ENCODE results near the gene CCDC68.
"Not testable (repeated sequence)": the region's sequence is repeated elsewhere in the genome, so short reads cannot be mapped to it uniquely, and the experiment has no call there.

CCDC68 gene, protein sequence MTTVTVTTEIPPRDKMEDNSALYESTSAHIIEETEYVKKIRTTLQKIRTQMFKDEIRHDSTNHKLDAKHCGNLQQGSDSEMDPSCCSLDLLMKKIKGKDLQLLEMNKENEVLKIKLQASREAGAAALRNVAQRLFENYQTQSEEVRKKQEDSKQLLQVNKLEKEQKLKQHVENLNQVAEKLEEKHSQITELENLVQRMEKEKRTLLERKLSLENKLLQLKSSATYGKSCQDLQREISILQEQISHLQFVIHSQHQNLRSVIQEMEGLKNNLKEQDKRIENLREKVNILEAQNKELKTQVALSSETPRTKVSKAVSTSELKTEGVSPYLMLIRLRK

DNA sequence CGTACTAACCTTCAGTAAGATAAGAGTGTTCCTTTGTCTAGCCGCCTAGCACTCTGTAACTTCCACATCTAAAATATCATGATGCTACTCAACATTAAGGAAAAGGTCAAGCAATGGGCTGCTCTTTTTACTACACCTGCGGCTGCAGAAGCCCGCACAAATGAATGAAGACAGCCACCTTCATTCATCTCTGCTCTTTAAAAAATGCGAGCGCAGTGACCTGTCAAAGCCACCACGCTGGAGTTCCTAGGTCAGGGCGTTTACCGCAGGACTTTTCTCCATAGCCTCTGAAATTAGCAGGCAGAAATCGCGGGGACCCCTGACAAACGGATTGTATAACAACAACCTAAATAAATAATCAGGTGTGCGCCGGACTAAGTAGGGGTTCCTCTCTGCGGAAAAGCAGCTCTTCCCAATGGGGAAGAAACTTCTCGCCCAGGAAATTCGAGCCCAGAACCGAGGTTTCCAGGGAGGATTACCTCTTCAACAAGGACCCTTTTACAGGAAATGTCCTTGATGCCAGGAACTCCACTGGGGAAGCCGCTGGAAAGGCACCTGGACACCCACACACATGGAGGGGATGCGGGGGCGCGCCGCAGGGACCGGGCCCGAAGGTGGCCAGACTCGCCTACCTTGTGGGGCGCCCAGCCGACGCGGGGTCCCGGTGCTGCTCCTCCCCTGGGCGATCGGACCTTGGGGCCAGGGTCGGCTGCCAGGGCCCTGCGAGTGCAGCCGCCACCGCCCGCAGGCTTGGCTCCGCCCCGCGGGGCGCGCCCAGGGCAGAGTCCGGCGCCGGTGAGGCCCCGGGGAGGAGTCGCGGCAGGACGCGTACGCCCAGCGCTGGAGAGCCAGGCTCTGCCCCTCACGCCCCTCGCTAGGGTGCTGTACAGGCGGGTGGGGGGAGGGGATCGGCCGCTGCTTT lies at the start of gene CCDC68:
TSS of gene CCDC68 (minus strand) at position 758 of the 922 bp plus-strand sequence. CDS start 16,670 bp downstream, outside the sequence.
- DNase-seq: no peak

DNA sequence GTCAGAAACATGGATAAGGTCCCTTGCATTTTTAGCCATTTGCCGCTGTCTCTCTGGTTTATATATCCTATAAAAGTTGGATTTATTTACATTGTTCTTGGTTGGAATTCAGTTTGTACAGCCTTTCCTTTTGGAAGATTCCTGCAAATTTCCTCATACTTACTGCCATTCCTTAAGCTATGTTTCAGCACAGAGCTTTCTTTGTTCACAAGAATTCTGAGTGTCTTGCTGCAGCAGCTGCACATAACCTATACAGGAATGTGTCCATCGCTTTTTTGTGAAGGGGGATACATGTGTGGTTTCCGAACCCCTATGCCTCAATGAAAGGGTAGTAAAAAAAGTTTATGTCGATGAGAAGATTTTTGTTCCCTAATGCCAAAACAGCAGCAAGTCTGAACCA lies 48.3 kb upstream of the CCDC68 start:
- no peak for DNase-seq

DNA sequence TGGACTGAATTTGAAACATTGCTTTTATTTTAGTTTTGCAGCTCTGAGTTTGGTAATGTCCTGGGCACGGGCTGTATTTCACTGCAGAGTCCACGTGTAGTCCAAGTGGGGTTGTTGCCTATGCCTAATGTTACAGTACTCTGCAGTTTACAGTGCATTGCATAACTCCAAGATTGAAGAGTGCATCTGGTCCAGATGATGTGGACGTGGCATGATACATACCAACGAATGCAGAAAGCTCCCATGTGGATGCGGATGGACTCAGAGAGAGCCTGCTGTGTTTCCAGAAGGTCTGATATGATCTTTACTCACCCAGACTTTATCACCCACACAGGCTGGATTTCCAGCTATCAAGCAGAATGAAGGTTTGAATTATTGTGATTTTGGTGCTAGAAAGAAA lies 44.4 kb upstream of the CCDC68 start:
- DNase-seq: no peak

DNA sequence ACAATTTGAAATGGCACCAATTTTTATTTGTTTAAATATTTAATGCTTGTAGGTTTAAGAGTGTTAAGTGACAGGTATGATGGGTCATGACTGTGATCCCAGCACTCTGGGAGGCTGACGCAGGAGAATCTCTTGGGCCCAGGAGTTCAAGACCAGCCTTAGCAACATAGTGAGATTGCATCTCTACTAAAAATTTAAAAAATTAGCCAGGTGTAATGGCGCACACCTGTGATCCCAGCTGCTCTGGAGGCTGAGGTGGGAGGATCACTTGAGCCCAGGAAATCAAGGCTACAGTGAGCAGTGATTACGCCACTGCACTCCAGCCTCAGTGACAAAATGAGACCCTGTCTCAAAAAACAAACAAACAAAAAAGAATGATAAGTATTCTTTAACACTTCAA lies 43.0 kb upstream of the CCDC68 start:
- DNase-seq: no peak

DNA sequence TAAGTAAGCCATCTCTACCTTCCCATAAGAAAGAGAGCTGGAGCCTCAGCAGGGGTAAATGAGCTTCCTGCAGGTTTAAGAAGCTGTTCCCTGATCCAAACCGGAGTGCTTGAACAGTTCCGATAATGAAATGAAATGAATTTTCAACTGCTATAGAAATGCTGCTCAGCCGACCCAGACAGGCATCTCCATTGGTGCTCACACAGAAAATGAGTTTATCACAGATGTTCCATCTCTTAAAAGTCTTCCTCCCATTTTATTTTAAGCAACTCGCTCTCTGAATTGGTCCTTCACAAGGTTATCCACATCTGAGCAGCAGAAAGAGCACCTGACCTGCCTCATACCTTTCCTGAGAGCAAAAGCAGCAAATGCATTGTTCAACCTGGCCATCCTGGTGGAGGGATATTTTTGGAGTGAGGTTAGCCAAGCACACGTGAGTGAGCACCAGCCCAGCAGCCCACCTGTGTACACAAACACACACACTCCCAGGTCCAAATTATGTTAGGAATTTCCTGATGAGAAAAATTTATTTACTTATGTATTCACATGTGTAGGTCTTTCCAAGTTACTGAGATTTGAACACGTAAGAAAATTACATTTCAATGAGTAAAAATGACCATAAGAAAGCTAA lies 42.2 kb upstream of the CCDC68 start:
- DNase-seq: no peak

DNA sequence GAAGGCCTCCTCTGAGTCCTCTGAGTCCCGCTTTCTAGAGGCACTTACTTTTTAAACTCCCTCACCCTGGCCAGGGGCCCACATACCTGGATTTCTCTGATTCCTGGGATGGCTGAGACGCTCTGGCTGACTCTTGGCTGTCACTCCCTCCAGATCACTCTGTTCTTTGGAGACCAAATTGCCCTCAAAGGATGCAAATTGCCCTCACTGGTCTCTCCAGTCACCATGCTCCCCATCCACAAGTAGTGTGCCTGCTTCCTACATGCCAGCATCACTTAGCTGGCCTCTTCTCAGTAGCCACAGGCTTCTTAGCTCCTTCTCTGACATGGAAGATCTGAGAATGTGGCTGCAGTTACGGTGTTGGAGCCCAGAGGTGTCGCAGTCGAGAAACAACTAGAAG lies 41.3 kb upstream of the CCDC68 start:
- no peak for DNase-seq

DNA sequence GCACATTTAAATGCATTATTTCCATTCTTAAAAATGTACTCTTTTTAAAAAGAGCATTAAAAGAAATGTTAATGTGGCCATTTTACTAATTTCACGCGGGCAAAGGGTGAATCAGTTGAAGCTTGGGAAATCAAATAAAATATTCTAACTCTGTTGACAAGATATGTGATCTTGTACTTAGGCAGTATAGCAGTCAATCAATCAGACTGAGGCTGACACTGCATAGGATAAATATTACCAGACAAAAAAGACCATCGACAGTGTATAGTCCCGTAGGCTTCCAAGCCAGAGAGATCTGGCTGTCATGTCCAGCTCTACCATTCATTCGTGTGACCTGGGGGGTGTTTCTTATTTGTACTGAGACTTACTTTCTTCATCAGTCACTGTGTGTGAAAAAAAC lies 39.8 kb upstream of the CCDC68 start:
- DNase-seq: no peak

DNA sequence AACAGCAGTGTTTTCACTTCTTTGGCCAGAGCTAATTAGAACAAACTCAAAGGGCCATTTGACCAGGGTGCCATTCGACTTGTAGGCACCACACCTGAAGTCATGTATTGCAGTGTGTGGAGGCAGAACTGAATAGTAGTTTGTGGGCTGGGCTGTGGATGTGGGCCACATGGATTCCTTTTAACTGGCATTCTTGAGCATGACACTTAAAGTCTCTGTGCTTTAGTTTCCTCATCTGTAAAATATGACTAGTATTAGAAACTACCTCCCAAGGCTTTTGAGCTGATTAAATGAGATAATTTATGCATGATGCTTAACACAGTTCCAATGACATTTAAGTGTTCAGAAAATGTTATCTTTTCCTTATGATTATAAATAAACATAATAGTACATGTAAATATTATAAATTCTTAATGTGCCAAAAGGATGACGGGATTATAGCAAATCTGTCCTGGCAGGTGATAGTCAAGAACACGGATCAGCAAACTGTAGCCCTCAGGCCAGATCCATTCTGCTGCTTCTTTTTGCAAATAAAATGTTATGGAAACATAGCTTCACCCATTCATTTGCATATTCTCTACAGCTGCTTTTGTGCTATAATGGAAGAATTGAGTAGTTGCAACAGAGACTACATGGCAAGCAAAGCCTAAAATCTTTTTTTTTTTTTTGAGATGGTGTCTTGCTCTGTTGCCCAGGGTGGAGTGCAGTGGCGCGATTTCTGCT lies 36.3 kb upstream of the CCDC68 start:
- no peak for DNase-seq

DNA sequence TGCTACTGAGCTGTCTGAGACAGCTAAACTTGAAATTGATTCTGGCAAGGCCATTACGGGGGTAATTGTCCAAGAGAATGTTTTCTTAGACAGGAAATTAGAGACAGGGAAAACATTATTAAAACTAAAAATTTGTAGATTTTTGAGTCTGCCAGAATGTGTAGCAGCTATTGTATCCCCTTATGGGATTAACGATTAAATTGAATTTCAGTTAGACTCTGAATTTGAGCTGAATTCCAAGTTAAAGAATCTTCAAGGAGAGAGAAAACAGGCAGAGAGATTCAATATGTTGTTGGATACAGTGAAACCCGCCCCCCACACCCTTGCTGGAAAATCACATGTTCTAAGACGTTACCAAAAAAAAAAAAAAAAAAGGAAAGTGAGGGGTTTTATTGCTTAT lies 32.7 kb upstream of the CCDC68 start:
- no peak for DNase-seq

DNA sequence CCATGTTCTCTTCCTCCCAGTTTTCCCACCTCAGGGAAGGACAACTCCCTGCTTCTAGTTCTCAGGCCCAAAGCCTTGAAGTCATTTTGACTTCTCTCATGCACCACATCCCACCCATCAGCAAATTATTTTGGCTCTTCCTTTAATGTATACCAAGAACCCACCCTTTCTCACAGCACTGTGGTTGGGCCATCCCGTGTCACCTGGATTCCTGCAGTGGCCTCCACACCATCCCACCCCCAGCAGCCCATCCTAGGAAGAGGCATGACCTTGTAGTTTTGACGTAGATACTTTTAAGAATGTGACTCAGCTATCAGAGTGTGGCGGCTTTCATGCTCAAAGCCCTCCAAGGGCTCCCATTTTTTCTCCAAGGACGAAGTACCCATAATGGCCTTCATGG lies 25.6 kb upstream of the CCDC68 start:
- no peak for DNase-seq

DNA sequence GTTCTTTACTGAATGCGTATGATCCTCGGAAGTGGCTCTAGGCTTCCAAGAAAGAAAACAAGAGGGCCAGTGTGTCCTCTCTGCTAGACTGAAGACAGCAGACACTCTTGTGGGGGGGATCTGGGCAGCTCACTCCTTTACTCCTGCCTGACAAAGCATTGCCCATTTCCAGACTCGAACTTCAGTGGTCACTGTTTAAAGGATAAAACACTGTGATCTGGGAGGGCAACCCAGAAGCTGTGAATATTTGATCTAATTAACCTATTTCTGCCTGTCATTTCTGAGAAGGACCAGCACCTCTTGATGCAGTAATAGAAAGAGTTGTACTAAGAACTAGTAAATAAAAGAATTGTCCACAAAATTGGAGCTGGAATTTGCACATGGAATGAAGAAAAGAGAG lies 24.5 kb upstream of the CCDC68 start:
- no peak for DNase-seq

DNA sequence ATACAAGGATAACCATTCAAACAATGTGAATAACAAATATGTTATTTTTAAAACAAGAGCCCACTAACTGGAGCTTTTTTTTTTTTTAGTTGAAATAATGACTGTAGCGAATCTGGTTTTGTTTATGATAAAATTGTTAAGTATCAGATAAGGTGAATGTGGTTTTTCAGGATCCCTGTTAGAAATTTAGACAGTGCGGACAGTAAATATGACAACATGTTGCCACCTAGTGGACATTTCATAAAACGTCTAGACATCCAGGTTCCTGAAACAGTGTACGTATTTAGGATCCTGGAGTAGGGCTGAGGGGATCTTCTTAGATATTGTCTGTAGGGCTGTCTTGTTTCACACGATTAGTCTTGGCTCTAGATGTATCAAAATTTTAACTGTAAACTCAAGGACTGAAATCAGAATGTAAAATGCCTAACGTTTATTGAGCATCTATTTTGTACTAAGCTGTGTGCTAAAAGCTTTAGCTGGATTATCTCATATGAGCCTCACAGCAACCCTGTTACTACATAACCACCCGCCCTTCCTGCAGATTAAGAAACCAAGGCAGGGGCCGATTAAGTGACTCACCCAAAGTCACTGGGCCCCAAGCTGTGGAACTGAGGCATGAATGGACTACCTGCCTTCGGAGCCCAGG lies 23.9 kb upstream of the CCDC68 start:
- peak; percentile 62 for DNase-seq

DNA sequence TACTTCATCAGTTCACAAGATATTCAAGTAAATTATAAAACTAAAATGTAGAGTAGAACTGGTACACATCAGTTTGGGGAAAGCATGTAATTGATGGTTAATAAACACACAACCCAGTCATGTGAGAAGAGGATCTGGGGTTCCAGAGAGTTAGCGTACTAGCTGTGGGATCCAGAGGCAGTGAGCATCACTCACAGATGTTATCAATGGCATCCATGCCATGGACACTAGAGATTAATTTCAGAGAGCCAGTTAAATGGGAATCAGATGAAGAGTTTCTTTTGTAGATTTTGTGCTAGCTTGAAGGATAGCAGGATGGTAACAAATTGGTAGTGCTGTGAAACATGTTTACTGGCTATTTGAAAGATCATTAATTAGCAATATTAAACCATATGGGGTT lies 21.8 kb upstream of the CCDC68 start:
- DNase-seq: no peak

DNA sequence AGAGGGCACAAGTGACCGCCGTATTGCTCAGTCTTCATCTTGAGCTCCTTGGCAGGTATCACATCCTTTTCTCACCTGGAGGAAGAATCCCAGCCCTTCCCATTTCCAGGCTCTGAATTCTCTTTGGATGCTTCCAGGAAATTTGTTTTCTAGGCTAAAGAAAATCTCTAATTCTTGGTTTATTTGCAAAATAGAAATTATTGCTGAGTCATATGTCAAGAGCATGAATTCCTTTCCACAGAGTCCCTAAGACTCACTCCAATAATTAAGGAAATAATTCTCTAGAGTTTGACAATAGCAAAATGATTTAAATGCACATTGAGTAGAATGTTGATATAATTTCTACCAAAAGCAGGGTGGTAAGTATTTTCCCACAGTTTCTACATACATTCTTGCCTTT lies 16.3 kb upstream of the CCDC68 start:
- no peak for DNase-seq

DNA sequence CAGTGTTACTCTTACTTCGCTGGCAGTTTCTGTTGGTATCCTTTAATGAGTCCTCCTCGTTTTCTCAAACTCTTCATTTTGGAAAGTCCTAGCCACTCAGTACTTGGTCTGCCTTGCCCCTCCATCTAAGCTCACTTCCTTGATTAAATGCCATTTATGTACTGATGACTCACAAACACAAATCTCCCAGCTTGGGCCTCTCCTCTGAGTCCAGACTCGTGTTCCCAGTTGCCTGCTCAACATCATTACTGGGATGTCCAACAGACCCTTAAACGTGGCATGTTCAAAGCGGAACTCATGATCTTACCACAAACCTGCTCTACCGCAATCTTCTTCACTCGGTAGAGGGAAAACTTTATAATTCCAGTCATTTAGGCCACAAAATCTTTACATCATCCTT lies 13.8 kb upstream of the CCDC68 start:
- DNase-seq: no peak

DNA sequence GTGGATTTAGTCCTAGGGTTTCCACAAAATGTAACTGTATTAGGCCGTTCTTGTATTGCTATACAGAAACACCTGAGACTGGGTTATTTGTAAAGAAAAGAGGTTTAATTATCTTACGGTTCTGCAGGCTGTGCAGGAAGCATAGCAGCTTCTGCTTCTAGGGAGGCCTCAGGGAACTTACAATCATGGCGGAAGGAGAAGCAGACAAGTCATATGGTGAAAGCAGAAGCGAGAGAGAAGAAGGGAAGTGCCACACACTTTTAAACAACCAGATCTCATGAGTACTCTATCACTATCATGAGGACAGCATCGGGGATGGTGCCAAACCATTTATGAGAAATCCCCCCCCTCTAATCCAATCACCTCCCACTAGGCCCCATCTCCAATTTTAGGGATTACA lies 9.5 kb upstream of the CCDC68 start:
- DNase-seq: no peak

DNA sequence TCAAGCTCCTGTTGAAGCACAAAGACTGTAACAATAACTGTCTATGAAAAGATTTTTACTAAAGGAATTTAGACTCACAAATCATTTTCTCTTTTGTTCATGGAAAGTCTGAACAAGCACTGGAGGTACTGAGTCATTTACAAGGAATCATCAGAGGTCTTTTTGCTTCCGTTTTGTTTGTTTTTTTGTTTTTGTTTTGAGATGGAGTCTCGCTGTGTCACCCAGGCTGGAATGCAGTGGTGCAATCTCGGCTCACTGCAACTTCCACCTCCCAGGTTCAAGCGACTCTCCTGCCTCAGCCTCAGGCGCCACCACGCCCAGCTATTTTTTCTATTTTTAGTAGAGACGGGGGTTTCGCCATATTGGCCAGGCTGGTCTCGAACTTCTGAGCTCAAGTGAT lies 9.0 kb upstream of the CCDC68 start:
- not testable (repeated sequence) for DNase-seq

DNA sequence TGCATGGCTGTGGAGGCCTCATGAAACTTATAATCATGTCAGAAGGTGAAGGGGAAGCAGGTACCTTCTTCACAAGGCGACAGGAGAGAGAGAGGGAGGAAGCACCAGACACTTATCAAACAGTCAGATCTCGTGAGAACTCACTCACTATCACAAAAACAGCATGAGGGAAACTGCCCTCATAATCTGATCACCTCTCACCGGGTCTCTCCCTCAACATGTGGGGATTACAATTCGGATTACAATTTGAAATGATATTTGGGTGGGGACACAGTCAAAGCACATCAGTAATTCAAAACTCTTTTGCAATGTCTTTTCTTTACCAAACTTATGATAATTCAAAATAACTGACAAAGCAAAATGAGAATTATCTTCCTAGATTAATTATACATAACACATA lies 8.5 kb upstream of the CCDC68 start:
- no peak for DNase-seq

DNA sequence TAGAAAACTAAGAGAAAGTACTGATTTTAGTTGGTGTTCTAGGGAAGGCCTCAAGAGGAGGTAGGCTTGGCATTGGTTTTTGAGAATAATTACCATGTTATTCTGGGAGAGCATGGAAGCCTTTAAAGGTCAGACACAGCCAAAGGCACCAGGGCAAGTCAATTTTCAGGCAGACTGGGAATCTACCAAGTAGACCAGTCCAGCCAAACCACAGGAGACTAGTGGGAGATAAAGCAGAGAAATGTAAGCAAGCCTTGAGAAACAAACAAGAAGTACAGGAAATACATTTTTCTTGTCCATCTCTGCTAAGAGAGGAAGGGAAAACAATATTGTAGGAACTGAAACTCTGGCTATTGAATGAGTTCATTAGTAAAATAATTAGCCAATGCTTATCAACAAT lies 5.5 kb upstream of the CCDC68 start:
- DNase-seq: no peak

DNA sequence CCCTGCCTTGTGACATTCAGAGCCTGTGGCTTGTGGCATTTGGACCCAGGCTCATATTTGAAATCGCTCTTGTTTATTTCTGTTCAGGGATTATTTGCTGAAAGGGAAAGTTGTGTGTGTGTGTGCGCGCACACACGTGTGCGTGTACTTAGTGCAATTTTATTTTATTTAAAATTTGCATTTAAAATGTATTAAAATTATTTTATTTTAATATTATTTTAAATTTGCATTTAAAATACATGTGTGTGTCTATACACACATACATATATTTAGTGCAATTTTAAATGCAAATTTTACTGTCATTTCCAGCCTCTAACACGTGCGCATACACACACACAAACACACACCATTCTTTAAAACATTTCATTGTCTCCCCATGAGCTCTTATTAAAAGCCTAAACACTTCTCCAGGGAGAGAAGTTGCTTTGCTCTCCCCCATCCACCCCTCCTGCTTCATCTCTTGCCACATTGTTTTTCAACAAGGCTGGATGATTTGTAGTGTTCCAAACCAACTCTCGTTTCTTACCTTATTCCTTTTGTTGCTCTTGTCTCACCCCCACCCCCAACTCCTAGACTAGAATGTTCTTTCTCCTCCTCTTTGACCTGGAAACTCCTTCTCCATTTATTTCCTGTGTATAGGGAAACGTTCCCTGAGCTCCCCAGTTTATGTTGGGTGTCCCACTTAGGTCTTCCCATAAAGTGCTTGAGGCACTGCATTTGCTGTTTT lies 3.8 kb upstream of the CCDC68 start:
- no peak for DNase-seq

DNA sequence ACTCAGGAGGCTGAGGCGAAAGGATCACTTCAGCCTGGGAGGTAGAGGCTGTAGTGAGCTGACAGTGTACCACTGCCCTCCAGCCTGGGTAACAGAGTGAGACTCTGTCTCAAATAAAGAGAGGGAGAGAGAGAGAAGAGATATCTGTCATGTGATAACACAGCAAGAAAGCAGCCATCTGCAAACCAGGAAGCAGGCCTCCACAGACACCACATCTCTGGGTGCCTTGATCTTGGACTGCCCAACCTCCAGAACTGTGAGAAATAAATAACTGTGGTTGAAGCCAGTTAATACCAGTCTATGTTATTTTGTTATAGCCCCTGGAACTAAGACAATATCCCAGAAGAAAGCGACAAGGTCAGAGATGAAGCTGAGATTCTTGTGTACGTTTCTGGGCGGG lies 2.6 kb upstream of the CCDC68 start:
- DNase-seq: no peak

DNA sequence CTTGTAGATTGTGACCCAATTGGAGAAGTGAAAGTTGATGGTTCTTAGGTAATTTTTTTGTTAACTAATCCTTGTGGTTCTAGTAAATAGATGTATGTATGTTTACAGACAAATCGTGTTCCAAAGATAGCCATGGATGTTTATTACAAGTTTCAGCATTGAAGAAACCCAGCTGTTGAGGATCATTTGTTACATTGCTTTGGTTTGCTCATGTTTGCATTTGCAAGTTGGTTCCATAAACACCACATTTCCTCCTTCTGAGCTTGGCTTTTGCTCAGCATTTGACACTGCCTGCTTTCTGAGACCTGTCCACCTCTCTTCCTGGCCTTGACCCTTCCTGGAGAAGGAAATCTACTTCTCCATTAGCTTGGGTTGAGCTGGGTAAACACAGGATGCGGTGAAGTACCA lies 1.8 kb upstream of the CCDC68 start:
- no peak for DNase-seq
